GM19238 (cell line): ENCODE data around the gene GNAS-AS1.
A peak's percentile ranks its signal among the peaks of the same experiment; 100 is the strongest.

ENCODE experiments used
- DNase-seq: peaks from one replicate; pipeline ENCODE4 v3.0.0; 2011; ENCODE audit warnings: low spot score; ENCODE audit not compliant: insufficient read length

GNAS-AS1 gene

GRCh38 chr20:58886546-58886945 lies 35.8 kb upstream of the GNAS-AS1 start:
- DNase-seq = peak; percentile 43

GRCh38 chr20:58884966-58885365 lies 34.3 kb upstream of the GNAS-AS1 start:
- no peak for DNase-seq

- no peak for DNase-seq
Observed at GRCh38 chr20:58883241-58883691, 32.6 kb upstream of the GNAS-AS1 start.

- DNase-seq = no peak
Observed at GRCh38 chr20:58882704-58883089, 32.0 kb upstream of the GNAS-AS1 start.

- no peak for DNase-seq
Observed at GRCh38 chr20:58880994-58881752, 30.5 kb upstream of the GNAS-AS1 start.

- no peak for DNase-seq
Observed at GRCh38 chr20:58880441-58880840, 29.7 kb upstream of the GNAS-AS1 start.

GRCh38 chr20:58878399-58878798 lies 27.7 kb upstream of the GNAS-AS1 start:
- no peak for DNase-seq

GRCh38 chr20:58877976-58878360 lies 27.3 kb upstream of the GNAS-AS1 start:
- DNase-seq = no peak

GRCh38 chr20:58877050-58877975 lies 26.6 kb upstream of the GNAS-AS1 start:
- no peak for DNase-seq

- no peak for DNase-seq
Observed at GRCh38 chr20:58876437-58876836, 25.7 kb upstream of the GNAS-AS1 start.

GRCh38 chr20:58875541-58876134 lies 24.9 kb upstream of the GNAS-AS1 start:
- no peak for DNase-seq

GRCh38 chr20:58875111-58875510 lies 24.4 kb upstream of the GNAS-AS1 start:
- no peak for DNase-seq

GRCh38 chr20:58874469-58874868 lies 23.8 kb upstream of the GNAS-AS1 start:
- no peak for DNase-seq

- DNase-seq = no peak
Observed at GRCh38 chr20:58871533-58872102, 20.9 kb upstream of the GNAS-AS1 start.

- DNase-seq = peak; percentile 50
Observed at GRCh38 chr20:58870293-58871014, 19.8 kb upstream of the GNAS-AS1 start.

GRCh38 chr20:58869662-58870227 lies 19.0 kb upstream of the GNAS-AS1 start:
- no peak for DNase-seq

GRCh38 chr20:58868795-58869194 lies 18.1 kb upstream of the GNAS-AS1 start:
- DNase-seq = no peak

- DNase-seq = no peak
Observed at GRCh38 chr20:58867211-58867610, 16.5 kb upstream of the GNAS-AS1 start.

- no peak for DNase-seq
Observed at GRCh38 chr20:58865843-58866242, 15.1 kb upstream of the GNAS-AS1 start.

GRCh38 chr20:58864346-58864745 lies 13.6 kb upstream of the GNAS-AS1 start:
- DNase-seq = no peak
